ENCODE data around the gene LDLRAD3.

- TF ChIP-seq POLR2AphosphoS5 (IDR thresholded peaks at IDR 0.05; ENCODE audit: low read depth, low read length) (no peak), TCF7L2 (IDR thresholded peaks at IDR 0.05; ENCODE audit: low read depth, low read length) (no peak)
- TF ChIP-seq, protein P1, sequence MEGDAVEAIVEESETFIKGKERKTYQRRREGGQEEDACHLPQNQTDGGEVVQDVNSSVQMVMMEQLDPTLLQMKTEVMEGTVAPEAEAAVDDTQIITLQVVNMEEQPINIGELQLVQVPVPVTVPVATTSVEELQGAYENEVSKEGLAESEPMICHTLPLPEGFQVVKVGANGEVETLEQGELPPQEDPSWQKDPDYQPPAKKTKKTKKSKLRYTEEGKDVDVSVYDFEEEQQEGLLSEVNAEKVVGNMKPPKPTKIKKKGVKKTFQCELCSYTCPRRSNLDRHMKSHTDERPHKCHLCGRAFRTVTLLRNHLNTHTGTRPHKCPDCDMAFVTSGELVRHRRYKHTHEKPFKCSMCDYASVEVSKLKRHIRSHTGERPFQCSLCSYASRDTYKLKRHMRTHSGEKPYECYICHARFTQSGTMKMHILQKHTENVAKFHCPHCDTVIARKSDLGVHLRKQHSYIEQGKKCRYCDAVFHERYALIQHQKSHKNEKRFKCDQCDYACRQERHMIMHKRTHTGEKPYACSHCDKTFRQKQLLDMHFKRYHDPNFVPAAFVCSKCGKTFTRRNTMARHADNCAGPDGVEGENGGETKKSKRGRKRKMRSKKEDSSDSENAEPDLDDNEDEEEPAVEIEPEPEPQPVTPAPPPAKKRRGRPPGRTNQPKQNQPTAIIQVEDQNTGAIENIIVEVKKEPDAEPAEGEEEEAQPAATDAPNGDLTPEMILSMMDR (IDR thresholded peaks at IDR 0.05) = no peak
- TF ChIP-seq, protein P2, sequence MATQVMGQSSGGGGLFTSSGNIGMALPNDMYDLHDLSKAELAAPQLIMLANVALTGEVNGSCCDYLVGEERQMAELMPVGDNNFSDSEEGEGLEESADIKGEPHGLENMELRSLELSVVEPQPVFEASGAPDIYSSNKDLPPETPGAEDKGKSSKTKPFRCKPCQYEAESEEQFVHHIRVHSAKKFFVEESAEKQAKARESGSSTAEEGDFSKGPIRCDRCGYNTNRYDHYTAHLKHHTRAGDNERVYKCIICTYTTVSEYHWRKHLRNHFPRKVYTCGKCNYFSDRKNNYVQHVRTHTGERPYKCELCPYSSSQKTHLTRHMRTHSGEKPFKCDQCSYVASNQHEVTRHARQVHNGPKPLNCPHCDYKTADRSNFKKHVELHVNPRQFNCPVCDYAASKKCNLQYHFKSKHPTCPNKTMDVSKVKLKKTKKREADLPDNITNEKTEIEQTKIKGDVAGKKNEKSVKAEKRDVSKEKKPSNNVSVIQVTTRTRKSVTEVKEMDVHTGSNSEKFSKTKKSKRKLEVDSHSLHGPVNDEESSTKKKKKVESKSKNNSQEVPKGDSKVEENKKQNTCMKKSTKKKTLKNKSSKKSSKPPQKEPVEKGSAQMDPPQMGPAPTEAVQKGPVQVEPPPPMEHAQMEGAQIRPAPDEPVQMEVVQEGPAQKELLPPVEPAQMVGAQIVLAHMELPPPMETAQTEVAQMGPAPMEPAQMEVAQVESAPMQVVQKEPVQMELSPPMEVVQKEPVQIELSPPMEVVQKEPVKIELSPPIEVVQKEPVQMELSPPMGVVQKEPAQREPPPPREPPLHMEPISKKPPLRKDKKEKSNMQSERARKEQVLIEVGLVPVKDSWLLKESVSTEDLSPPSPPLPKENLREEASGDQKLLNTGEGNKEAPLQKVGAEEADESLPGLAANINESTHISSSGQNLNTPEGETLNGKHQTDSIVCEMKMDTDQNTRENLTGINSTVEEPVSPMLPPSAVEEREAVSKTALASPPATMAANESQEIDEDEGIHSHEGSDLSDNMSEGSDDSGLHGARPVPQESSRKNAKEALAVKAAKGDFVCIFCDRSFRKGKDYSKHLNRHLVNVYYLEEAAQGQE (IDR thresholded peaks at IDR 0.05; ENCODE audit: insufficient read depth in 1 of 2, low read depth in 2 of 2, low read length in 1 of 2) = no peak
Measured at GRCh38 chr11:36162883-36163434, 219.1 kb downstream of the LDLRAD3 start.

Measured in Panc1 (cell line).